Tibial nerve (tissue), 3 donors: ENCODE data around the gene DIP2C.

ENCODE experiments used
- POLR2A ChIP-seq, 2 donors: fragments of 450-650 bp; IDR thresholded peaks; one replicate each; pipeline ENCODE4 v1.6.1; 2017; ENCODE audit warnings: antibody characterized with exemption in 2 of 2, mild to moderate bottlenecking in 2 of 2, moderate library complexity in 2 of 2
- TF ChIP-seq, protein P1 (sequence below), 5 experiments: fragments of 200-600 bp in 3 of 5; fragments of 450-650 bp in 2 of 5; sonication (generic) in 3 of 5; IDR thresholded peaks; one replicate each; pipeline ENCODE4 v1.5.1; 2016 to 2019; ENCODE audit warnings: antibody characterized with exemption in 5 of 5, mild to moderate bottlenecking in 3 of 5, moderate library complexity in 2 of 5

DNA sequence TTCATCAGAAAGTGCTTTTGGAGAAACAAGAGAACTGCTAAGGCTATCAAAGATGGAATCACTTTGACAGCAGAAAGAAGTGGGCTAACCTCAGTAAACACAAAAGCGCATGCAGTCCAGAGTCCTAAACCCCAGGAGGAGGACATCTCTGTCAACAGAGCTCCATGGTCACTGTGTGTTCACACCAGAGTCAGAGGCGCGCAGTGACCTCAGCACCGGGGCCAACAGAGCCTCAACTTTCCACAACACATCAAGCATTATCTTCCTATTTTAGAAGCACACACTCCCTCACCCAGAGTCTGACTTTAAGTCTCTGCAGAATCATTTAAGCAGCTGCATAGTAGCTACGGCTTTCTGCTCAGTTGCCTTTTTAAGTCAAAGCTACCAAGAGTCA is 195.3 kb downstream of the DIP2C start:
- TF ChIP-seq, protein P1, sequence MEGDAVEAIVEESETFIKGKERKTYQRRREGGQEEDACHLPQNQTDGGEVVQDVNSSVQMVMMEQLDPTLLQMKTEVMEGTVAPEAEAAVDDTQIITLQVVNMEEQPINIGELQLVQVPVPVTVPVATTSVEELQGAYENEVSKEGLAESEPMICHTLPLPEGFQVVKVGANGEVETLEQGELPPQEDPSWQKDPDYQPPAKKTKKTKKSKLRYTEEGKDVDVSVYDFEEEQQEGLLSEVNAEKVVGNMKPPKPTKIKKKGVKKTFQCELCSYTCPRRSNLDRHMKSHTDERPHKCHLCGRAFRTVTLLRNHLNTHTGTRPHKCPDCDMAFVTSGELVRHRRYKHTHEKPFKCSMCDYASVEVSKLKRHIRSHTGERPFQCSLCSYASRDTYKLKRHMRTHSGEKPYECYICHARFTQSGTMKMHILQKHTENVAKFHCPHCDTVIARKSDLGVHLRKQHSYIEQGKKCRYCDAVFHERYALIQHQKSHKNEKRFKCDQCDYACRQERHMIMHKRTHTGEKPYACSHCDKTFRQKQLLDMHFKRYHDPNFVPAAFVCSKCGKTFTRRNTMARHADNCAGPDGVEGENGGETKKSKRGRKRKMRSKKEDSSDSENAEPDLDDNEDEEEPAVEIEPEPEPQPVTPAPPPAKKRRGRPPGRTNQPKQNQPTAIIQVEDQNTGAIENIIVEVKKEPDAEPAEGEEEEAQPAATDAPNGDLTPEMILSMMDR (IDR thresholded peaks at IDR 0.05) = no peak
- TF ChIP-seq POLR2A (IDR thresholded peaks at IDR 0.05) = no peak
